IgD-negative memory B cell (primary cell): ENCODE data around the gene FRAS1. TPM values are rescaled to one million over a fixed set of nuclear protein-coding genes. Genes with fewer than 3 reads are reported as not detected.
A peak's percentile ranks its signal among the peaks of the same experiment; 100 is the strongest.
"Not testable (repeated sequence)": the region's sequence is repeated elsewhere in the genome, so short reads cannot be mapped to it uniquely, and the experiment has no call there.

Source experiments
- H3K27ac Mint-ChIP-seq, 3 donors: one replicate each; pipeline ENCODE4 v1.8.0; 2020 to 2022; ENCODE audit warnings: mild to moderate bottlenecking in 3 of 3, mixed read lengths in 3 of 3, moderate library complexity in 1 of 3
- H3K27me3 Mint-ChIP-seq: one replicate; pipeline ENCODE4 v1.8.0; 2021; ENCODE audit warnings: mixed read lengths
- H3K36me3 Mint-ChIP-seq: one replicate; pipeline ENCODE4 v1.8.0; 2020; ENCODE audit warnings: mild to moderate bottlenecking, mixed read lengths
- H3K4me1 Mint-ChIP-seq, 3 donors: one replicate each; pipeline ENCODE4 v1.8.0; 2020 to 2022; ENCODE audit warnings: mixed read lengths in 3 of 3, mild to moderate bottlenecking in 1 of 3
- H3K4me3 Mint-ChIP-seq, 4 donors: one replicate each; pipeline ENCODE4 v1.8.0; 2020 to 2022; ENCODE audit warnings: mild to moderate bottlenecking in 4 of 4, mixed read lengths in 4 of 4, moderate library complexity in 3 of 4
- H3K9me3 Mint-ChIP-seq, 3 donors: one replicate each; pipeline ENCODE4 v1.8.0; 2020 to 2021; ENCODE audit warnings: mixed read lengths in 3 of 3, mild to moderate bottlenecking in 1 of 3
- polyA plus RNA-seq: library from polyadenylated mRNA; unstranded; fragments of 300-500 nt; fragmentation: Illumina TruSeq; gene quantifications from one replicate; pipeline ENCODE4 v1.2.3, GENCODE V29; 2021

The FRAS1 gene
- polyA plus RNA-seq, 1 donor from 2014 or later: not detected

DNA sequence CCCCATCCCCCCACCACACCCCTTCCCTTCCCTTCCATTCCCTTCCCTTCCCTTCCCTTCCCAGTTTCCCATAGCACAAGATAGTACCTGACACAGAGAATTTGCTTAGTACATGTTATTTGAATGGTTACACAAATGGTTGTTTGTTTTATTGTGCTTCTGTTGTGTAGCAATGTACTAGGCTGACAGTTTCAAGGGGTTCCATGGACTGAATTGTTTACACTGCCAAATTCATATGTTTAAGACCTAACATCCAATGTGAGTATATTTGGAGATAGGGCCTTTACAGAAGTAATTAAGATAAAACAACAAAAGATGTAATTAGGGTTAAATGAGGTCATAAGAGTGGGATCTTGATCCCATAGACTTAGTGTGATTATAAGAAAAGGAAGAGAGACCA, 133.5 kb downstream of the FRAS1 start:
- no peak overlapping the region for H3K4me3 Mint-ChIP-seq
- no peak overlapping the region for H3K27ac Mint-ChIP-seq
- peaks cover 2% of the 10 kb centered on the region for H3K27me3 Mint-ChIP-seq
- no peaks in the 10 kb centered on the region for H3K4me1 Mint-ChIP-seq
- H3K36me3 Mint-ChIP-seq: no peaks in the 10 kb centered on the region
- H3K9me3 Mint-ChIP-seq: peaks cover 0 to 8% (median 0%) of the 10 kb centered on the region in 3 donors

DNA sequence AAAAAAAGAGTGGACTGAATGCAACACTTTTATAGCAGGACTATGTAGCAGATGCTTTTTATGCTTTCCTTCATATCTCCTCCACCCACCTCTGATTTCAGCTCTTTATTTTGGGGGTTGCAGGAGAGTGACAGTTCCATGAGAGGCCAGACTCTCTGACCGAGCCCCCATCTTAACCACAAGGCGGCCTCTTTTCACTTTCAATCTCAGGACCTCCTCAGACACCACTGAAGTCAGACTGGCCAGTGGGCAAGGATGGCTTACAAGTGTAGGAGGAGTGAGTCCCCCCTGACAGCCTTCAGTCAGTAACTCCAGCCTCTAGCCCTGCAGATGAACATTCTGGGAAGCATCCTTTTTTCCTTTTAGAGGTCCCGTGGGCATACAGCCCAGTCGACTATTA, 140.8 kb downstream of the FRAS1 start:
- Mint-ChIP-seq H3K9me3 (peaks cover 0 to under 1% (median 0%) of the 10 kb centered on the region in 3 donors), H3K27me3 (peaks cover 6% of the 10 kb centered on the region), H3K36me3 (no peaks in the 10 kb centered on the region), H3K27ac (no peak overlapping the region), H3K4me1 (peaks cover 0 to 2% (median 0%) of the 10 kb centered on the region in 3 donors), H3K4me3 (peak overlapping the region in 1 of 4 donors; percentile 38)

DNA sequence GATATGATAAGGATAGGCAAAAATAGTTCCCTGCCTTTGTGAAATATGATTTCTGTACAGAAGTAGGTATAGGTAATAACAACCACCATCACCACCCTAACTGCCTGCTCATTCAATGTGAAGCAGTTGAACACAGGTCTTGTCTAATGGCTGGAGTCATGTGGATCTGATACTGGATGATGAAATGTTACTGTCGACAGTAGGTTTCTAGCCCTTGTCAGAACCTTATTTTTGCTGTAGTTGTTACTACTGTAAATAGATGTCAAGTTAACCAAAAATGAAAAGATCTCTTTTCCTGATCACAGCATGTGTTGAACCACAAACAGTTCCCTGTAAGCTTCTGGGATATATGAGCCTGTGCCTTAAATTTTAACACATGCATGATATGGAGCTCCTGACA, 142.9 kb downstream of the FRAS1 start:
- no peak overlapping the region for H3K4me3 Mint-ChIP-seq
- H3K36me3 Mint-ChIP-seq: no peaks in the 10 kb centered on the region
- H3K27me3 Mint-ChIP-seq: peaks cover 6% of the 10 kb centered on the region
- no peaks in the 10 kb centered on the region for H3K9me3 Mint-ChIP-seq
- H3K4me1 Mint-ChIP-seq: peaks cover 0 to 4% (median 0%) of the 10 kb centered on the region in 3 donors
- no peak overlapping the region for H3K27ac Mint-ChIP-seq

DNA sequence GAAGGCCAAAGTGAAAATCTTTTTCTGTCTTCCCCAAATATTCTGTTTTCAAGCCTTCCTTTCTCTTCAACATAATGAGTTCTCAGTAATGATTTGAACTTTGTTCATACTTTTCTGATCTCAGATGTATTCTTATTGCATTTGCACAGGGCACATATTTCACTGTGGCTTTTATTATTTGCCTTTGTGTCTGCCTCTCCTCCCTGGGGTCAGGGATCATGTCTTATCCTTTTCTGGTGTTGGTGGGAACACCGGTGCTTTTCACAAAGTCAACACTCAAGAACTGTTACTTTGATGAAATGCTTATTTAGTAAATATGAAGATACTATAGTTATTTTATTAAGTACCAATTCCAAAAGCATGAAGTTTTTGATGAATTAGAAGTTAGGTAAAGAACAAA, 143.8 kb downstream of the FRAS1 start:
- Mint-ChIP-seq H3K27me3 (peaks cover 6% of the 10 kb centered on the region), H3K4me3 (no peak overlapping the region), H3K27ac (no peak overlapping the region), H3K4me1 (peaks cover 0 to 4% (median 0%) of the 10 kb centered on the region in 3 donors), H3K36me3 (no peaks in the 10 kb centered on the region), H3K9me3 (no peaks in the 10 kb centered on the region)

DNA sequence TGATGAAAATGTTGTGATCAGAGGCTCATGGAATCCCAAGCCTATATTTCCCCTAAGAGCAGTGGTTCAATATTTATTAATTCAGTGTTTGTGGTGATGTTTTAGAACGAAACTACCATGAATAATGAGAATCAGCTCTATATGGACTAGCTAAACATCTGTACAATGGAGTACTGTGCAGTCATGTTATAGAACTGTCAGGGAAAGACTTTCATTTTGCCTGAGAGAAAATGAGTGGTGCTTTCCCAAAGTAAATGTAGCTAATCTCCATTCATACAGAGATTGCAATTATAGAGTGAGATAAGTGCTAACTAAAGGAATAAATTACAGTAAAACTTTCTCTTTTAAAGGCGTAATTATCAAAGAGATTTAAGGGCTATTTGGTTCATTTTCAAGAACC, 147.1 kb downstream of the FRAS1 start:
- no peaks in the 10 kb centered on the region for H3K36me3 Mint-ChIP-seq
- peaks cover 1% of the 10 kb centered on the region for H3K27me3 Mint-ChIP-seq
- H3K4me1 Mint-ChIP-seq: peaks cover 0 to 2% (median 0%) of the 10 kb centered on the region in 3 donors
- H3K9me3 Mint-ChIP-seq: no peaks in the 10 kb centered on the region
- H3K4me3 Mint-ChIP-seq: no peak overlapping the region
- H3K27ac Mint-ChIP-seq: no peak overlapping the region

DNA sequence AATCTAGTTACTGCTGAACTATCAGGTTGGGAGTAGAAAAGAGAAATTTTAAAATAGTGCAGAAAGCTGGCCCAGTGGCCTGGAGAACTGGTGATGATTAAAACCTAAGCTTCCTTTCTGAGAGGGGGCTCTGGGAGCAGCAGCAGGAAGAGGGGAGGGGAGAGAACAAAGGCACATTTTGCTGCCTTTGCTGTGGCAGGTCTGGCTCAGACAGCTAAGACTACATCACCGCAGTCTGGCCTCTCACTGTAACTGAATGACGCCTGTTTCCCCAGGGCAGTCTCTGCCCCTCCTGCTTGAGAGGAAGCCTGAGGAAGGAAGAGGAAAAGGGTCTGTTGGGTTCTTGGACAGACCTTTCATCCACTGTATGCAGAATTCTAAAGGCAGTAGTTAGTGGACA, 148.5 kb downstream of the FRAS1 start:
- Mint-ChIP-seq H3K36me3 (no peaks in the 10 kb centered on the region), H3K27me3 (peaks cover 1% of the 10 kb centered on the region), H3K4me3 (no peak overlapping the region), H3K4me1 (peaks cover 0 to 2% (median 0%) of the 10 kb centered on the region in 3 donors), H3K9me3 (no peaks in the 10 kb centered on the region), H3K27ac (no peak overlapping the region)

DNA sequence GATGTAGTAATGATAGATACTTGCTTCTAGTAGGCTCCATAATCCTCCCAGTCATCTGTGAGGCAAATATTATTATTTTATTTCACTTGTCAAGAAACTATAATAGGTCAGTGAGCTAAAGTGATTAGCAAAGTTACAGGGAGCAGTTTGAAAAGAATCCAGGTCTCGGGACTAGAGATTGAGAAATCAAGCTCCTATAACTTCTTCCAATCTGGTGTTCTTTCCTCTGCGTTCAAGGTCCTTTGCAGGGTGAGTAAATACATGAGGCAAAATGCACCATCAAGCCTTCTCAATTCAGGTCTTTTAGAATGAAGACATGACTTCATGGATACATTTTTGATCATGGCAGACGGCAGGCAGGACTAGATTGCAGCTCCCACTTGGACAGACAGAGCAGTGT, 150.4 kb downstream of the FRAS1 start:
- Mint-ChIP-seq H3K27me3 (no peaks in the 10 kb centered on the region), H3K27ac (no peak overlapping the region), H3K36me3 (no peaks in the 10 kb centered on the region), H3K4me3 (no peak overlapping the region), H3K9me3 (no peaks in the 10 kb centered on the region), H3K4me1 (peaks cover 0 to 2% (median 0%) of the 10 kb centered on the region in 3 donors)

DNA sequence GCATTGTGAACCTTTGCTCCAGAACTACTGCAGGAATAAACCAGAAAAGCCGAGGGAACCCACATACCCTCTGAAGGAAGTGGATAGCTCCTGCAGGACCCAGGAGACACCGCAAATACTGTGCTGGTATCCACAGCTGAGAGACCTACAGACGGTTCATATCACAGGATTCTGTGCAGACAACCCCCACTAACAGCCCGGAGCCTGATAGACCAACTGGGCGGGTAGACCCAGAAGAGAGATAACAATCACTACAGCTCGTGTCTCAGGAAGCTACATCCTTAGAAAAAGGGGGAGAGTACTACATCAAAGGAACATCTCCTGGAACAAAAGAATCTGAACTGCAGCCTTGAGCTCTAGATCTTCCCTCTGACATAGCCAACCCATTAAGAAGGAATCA, 150.8 kb downstream of the FRAS1 start:
- H3K36me3 Mint-ChIP-seq: no peaks in the 10 kb centered on the region
- peaks cover 0 to 2% (median 0%) of the 10 kb centered on the region in 3 donors for H3K4me1 Mint-ChIP-seq
- H3K27me3 Mint-ChIP-seq: no peaks in the 10 kb centered on the region
- no peak overlapping the region for H3K4me3 Mint-ChIP-seq
- H3K27ac Mint-ChIP-seq: no peak overlapping the region
- H3K9me3 Mint-ChIP-seq: no peaks in the 10 kb centered on the region

DNA sequence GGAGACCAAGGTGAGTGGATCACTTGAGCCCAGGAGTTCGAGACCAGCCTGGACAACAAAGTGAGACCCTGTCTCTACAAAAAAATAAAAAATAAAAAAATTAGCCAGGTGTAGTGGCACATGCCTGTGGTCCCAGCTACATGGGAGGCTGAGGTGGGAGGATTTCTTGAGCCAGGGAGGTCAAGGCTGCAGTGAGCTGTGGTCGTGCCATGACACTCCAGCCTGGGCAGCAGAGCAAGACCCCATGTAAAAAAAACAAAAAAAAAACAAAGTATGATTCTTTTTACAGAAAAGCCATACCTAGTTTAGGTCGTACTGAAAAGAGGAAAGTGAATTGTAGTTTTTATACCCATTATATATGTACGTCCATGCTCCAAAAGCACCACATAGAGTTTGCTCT, 151.8 kb downstream of the FRAS1 start:
- not testable (repeated sequence) for H3K27me3 Mint-ChIP-seq, H3K4me3 Mint-ChIP-seq, H3K4me1 Mint-ChIP-seq, H3K27ac Mint-ChIP-seq, H3K9me3 Mint-ChIP-seq, H3K36me3 Mint-ChIP-seq

DNA sequence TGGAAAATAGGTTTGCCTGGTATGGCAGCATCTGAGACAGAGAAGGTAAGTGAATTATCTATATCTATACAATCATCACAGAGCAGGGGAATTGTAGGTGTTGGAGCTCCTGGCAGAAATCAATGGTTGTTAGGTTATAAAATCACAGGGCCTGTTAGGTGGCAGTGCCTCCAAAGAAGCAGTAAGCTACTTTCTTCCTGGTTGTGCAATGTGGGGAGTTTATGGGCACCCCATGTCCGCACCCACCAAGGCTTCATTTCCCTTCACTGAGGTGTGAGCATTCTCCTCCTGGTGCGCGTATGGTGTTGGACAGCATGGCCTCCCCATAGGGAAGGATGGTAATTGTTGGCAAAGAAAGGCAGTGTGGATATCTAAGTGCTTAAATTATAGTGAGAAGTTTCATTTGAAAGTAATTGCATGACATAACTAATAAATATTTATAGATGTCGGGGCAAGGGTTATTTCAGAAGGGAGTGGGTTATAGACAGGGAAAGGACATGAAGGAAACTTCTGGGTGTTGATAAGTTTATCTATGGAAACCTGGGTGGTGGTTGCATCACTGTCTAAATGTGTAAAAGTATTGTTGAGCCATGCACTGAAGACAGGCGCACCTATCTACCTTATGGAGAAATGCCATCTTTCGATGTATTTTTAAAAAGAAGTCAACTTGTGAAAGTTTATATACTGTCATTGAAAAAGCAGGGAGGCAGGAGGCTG, 153.7 kb downstream of the FRAS1 start:
- Mint-ChIP-seq H3K4me3 (no peak overlapping the region), H3K27me3 (no peaks in the 10 kb centered on the region), H3K27ac (no peak overlapping the region), H3K36me3 (no peaks in the 10 kb centered on the region), H3K4me1 (no peaks in the 10 kb centered on the region), H3K9me3 (no peaks in the 10 kb centered on the region)

DNA sequence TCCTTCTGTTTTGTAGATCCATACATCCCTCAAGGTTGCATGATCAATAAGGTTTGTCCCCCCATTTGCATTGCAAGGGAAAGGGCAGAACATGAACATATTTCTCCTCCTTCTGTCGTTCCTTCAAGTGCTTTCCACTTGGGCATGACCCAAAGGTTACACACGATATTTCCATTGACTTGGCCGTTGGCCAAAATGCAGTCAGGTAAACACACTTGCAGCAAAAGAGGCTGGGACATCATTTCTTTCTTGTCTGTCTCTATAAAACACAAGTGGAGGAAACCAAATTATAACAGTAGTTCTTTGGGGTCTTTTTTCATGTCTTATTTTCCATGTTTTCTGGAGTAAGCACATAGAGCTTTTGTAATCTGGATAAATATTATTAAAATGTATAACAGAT, 156.1 kb downstream of the FRAS1 start:
- Mint-ChIP-seq H3K4me3 (no peak overlapping the region), H3K36me3 (no peaks in the 10 kb centered on the region), H3K27me3 (no peaks in the 10 kb centered on the region), H3K4me1 (no peaks in the 10 kb centered on the region), H3K9me3 (no peaks in the 10 kb centered on the region), H3K27ac (no peak overlapping the region)

DNA sequence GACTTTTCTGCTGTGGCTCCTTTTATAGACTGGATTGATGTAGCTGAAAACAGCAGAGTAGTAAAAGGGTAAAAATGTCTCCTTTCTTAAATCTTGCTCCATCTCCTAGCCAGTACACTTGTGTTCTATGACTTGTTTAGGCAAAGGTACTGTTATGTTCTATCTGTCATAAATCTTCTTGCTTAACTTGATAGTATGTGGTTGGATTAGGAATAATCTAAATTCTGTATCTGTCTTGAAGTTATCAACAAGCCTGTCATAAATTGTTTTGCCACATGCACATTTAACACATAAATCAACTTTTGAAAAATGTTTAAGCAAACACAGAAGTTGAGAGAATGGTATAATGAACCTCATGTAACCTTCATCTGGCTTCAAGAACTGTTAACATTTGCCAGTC, 157.0 kb downstream of the FRAS1 start:
- H3K27ac Mint-ChIP-seq: no peak overlapping the region
- no peak overlapping the region for H3K4me3 Mint-ChIP-seq
- no peaks in the 10 kb centered on the region for H3K27me3 Mint-ChIP-seq
- no peaks in the 10 kb centered on the region for H3K4me1 Mint-ChIP-seq
- H3K9me3 Mint-ChIP-seq: no peaks in the 10 kb centered on the region
- no peaks in the 10 kb centered on the region for H3K36me3 Mint-ChIP-seq

DNA sequence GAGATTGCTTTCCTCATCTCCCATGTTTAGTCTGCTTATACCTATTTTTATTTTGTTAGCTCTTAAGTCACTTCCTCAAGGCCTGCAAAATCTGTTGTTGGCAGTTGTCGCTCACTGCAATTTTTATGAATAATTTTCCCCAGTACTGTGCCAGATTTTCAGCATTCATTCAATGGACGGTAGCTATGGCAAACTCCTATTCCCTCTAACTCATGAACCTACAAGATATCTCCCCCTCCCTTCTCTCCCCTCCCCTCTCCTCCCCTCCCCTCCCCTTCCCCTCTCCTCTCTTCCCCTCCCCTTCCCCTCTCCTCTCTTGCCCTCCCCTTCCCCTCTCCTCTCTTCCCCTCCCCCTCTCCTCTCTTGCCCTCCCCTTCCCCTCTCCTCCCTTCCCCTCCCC, 160.4 kb downstream of the FRAS1 start:
- no peaks in the 10 kb centered on the region for H3K36me3 Mint-ChIP-seq
- H3K9me3 Mint-ChIP-seq: no peaks in the 10 kb centered on the region
- no peak overlapping the region for H3K4me3 Mint-ChIP-seq
- H3K27ac Mint-ChIP-seq: no peak overlapping the region
- H3K4me1 Mint-ChIP-seq: no peaks in the 10 kb centered on the region
- no peaks in the 10 kb centered on the region for H3K27me3 Mint-ChIP-seq

DNA sequence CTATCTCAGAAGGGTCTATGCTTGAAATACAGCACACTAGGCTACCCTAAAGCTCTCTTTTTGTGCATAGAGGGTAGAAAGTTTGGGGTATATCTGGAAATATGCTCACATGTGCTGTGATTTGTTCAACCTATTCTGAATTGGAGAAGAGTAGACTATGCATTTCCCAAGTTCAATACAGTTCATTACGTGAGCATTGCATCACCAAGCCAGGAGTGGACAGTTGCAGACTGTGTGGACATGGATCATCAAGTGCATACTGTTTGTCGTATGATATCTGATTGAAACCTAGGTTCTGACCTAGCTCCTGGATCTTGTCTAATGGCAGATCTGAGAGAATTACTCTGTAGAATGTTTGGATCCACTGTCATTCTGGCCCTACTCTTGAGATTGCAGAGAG, 161.1 kb downstream of the FRAS1 start:
- no peaks in the 10 kb centered on the region for H3K4me1 Mint-ChIP-seq
- no peak overlapping the region for H3K4me3 Mint-ChIP-seq
- H3K36me3 Mint-ChIP-seq: no peaks in the 10 kb centered on the region
- H3K27ac Mint-ChIP-seq: no peak overlapping the region
- no peaks in the 10 kb centered on the region for H3K27me3 Mint-ChIP-seq
- no peaks in the 10 kb centered on the region for H3K9me3 Mint-ChIP-seq

DNA sequence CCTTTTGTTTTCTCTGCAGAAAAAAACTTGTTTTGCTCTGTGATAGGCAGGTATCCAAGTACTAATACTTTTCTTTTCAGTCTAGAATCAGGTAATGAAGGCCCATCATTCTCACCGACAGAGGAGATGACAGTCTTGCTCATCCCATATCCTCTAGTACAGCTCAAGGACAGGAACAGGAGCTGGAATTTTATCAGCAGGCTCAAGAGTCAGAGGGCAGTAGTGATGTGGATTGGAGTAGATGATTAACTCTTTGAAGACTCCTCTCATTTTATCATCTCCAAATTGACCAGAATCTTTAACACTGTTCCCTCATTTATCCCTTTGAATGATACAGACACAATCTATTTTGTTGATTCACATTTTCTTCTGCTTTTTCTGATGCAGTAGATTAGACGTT, 162.7 kb downstream of the FRAS1 start:
- Mint-ChIP-seq H3K4me3 (no peak overlapping the region), H3K4me1 (no peaks in the 10 kb centered on the region), H3K9me3 (no peaks in the 10 kb centered on the region), H3K27me3 (no peaks in the 10 kb centered on the region), H3K27ac (no peak overlapping the region), H3K36me3 (no peaks in the 10 kb centered on the region)

DNA sequence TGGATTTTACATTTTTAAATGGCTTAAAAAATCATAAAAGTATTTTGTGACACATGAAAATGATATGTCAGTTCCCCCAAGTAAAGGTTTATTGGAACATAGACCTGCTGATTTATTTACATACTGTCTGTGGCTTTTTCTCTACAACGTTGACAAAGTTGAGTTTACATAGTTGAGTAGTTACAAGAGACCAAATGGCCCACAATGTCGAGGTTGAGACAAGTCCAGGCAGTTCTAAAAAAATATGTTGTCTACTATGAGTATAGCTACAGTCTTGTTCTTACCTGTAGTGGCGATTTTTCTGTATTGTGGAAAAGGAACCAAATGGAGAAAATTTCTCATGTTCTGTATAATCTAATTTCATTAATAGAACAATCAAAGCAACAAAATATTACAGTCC, 163.2 kb downstream of the FRAS1 start:
- no peaks in the 10 kb centered on the region for H3K36me3 Mint-ChIP-seq
- no peak overlapping the region for H3K27ac Mint-ChIP-seq
- H3K9me3 Mint-ChIP-seq: no peaks in the 10 kb centered on the region
- no peak overlapping the region for H3K4me3 Mint-ChIP-seq
- H3K27me3 Mint-ChIP-seq: no peaks in the 10 kb centered on the region
- no peaks in the 10 kb centered on the region for H3K4me1 Mint-ChIP-seq
